ENCODE measurements around the gene UBL3. TPM values are rescaled to one million over a fixed set of nuclear protein-coding genes. Genes with fewer than 3 reads are reported as not detected.

The UBL3 gene
- polyA plus RNA-seq, 1 of the 3 experiments (the other 2 are of a cell fraction): 5.8 TPM

- no peaks in the 10 kb centered on the region for H3K27me3 ChIP-seq (ENCODE audit: insufficient read depth)
- peaks cover 0 to 4% of the 10 kb centered on the region in 2 experiments; a peak in 1 of 4 replicates for H3K4me1 ChIP-seq (ENCODE audit: control insufficient read depth in 1 of 2, insufficient read depth in 2 of 2, low read depth in 1 of 2, low read length in 1 of 2)
- no peak for DNase-seq
- no peaks in the 10 kb centered on the region for H3K9me3 ChIP-seq
- no peaks in the 10 kb centered on the region for H3F3A ChIP-seq (replicated peaks; ENCODE audit: insufficient read depth)
- no peak overlapping the region for H3K9ac ChIP-seq
- H3K4me2 ChIP-seq: no peak overlapping the region
- no peaks in the 10 kb centered on the region for H4K20me1 ChIP-seq (ENCODE audit: insufficient read depth)
- ChIA-PET CTCF (interaction anchor here (1.6 to 3.2 kb wide), 2 partner anchors 18 to 363 kb away, joined by 4 to 6 read pairs; no protein-coding TSS in a partner anchor), POLR2A (interaction anchor here (0.5 kb wide), 1 partner anchor 202 kb away, joined by 3 read pairs; no protein-coding TSS in a partner anchor)
- H3K4me3 ChIP-seq (ENCODE audit: low read depth in 2 of 2, low read length in 1 of 2): no peak overlapping the region
- H3K27ac ChIP-seq (ENCODE audit: low read depth in 2 of 2, low read length in 1 of 2): no peak overlapping the region
- no peaks in the 10 kb centered on the region for H3K79me2 ChIP-seq (ENCODE audit: insufficient read depth)
- H3K9me2 ChIP-seq: no peaks in the 10 kb centered on the region
- no peaks in the 10 kb centered on the region for H3K36me3 ChIP-seq (replicated peaks in 1 of 2; ENCODE audit: control insufficient read depth in 1 of 2, insufficient read depth in 2 of 2, low read length in 1 of 2)
- TF ChIP-seq RFX5 (IDR thresholded peaks at IDR 0.05; ENCODE audit: low read length): no peak
- no peak for TF ChIP-seq YY1 (IDR thresholded peaks at IDR 0.05; ENCODE audit: low read depth)
- no peak for TF ChIP-seq TCF12 (IDR thresholded peaks at IDR 0.05)
- TF ChIP-seq POLR2AphosphoS5 (IDR thresholded peaks at IDR 0.05; ENCODE audit: low read depth, low read length): no peak
- TF ChIP-seq JUND (IDR thresholded peaks at IDR 0.05): no peak
- no peak for TF ChIP-seq RXRA (IDR thresholded peaks at IDR 0.05; ENCODE audit: borderline replicate concordance, low read depth)
- no peak for TF ChIP-seq MAX (IDR thresholded peaks at IDR 0.05; ENCODE audit: low read depth)
- TF ChIP-seq SIN3A (IDR thresholded peaks at IDR 0.05; ENCODE audit: borderline replicate concordance, low read depth, low read length): no peak
- TF ChIP-seq FOXM1 (IDR thresholded peaks at IDR 0.05; ENCODE audit: low read depth): no peak
- WGBS (ENCODE audit: low lambda C conversion rate): 80% methylated on average over 4 of the region's 4 CpGs
- H2AFZ ChIP-seq (ENCODE audit: low read depth): no peak overlapping the region
Measured at GRCh38 chr13:29752175-29752574, 98.2 kb downstream of the UBL3 start.

GRCh38 chr13:29750183-29750530 is 100.3 kb downstream of the UBL3 start:
- Histone ChIP-seq H3K79me2 (ENCODE audit: insufficient read depth) (no peaks in the 10 kb centered on the region), H3K27ac (ENCODE audit: low read depth in 2 of 2, low read length in 1 of 2) (no peak overlapping the region), H3F3A (replicated peaks; ENCODE audit: insufficient read depth) (no peaks in the 10 kb centered on the region), H3K4me2 (no peak overlapping the region), H3K36me3 (replicated peaks in 1 of 2; ENCODE audit: control insufficient read depth in 1 of 2, insufficient read depth in 2 of 2, low read length in 1 of 2) (no peaks in the 10 kb centered on the region), H3K9me2 (no peaks in the 10 kb centered on the region), H3K4me1 (ENCODE audit: control insufficient read depth in 1 of 2, insufficient read depth in 2 of 2, low read depth in 1 of 2, low read length in 1 of 2) (peaks cover 0 to 4% of the 10 kb centered on the region in 2 experiments; a peak in 1 of 4 replicates), H3K9ac (no peak overlapping the region), H3K9me3 (no peaks in the 10 kb centered on the region), H4K20me1 (ENCODE audit: insufficient read depth) (no peaks in the 10 kb centered on the region), H2AFZ (ENCODE audit: low read depth) (no peak overlapping the region), H3K4me3 (ENCODE audit: low read depth in 2 of 2, low read length in 1 of 2) (no peak overlapping the region), H3K27me3 (ENCODE audit: insufficient read depth) (no peaks in the 10 kb centered on the region)
- whole genome bisulfite sequencing (ENCODE audit: low lambda C conversion rate): 64% methylated on average over 5 of the region's 5 CpGs
- TF ChIP-seq YY1 (IDR thresholded peaks at IDR 0.05; ENCODE audit: low read depth) (no peak), CTCF (IDR thresholded peaks at IDR 0.05) (no peak), GATA2 (CRISPR knock-in tag; IDR thresholded peaks at IDR 0.05) (no peak), RFX5 (IDR thresholded peaks at IDR 0.05; ENCODE audit: low read length) (no peak), TEAD4 (IDR thresholded peaks at IDR 0.05; ENCODE audit: borderline replicate concordance, insufficient read depth) (no peak), IRF3 (IDR thresholded peaks at IDR 0.05; ENCODE audit: low read depth, low read length) (no peak), CHD2 (IDR thresholded peaks at IDR 0.05; ENCODE audit: low read length, partially characterized antibody) (no peak), TCF12 (IDR thresholded peaks at IDR 0.05) (no peak), EP300 (IDR thresholded peaks at IDR 0.05; ENCODE audit: borderline replicate concordance in 1 of 2, low read depth in 1 of 2, low read length in 1 of 2) (no peak), FOXJ3 (CRISPR knock-in tag; IDR thresholded peaks at IDR 0.05) (no peak), USF1 (IDR thresholded peaks at IDR 0.05; ENCODE audit: borderline replicate concordance, low read depth) (no peak), GABPA (IDR thresholded peaks at IDR 0.05; ENCODE audit: low read depth) (no peak), RAD21 (IDR thresholded peaks at IDR 0.05; ENCODE audit: low read length) (no peak), SIN3A (IDR thresholded peaks at IDR 0.05; ENCODE audit: borderline replicate concordance, low read depth, low read length) (no peak), MAX (IDR thresholded peaks at IDR 0.05; ENCODE audit: low read depth) (no peak)
- ChIA-PET CTCF (interaction anchor here (1.5 kb wide), 1 partner anchor 21 kb away, joined by 4 read pairs; no protein-coding TSS in a partner anchor), POLR2A (no interaction called here)
- DNase-seq: no peak

Measured in SK-N-SH (cell line).